Brain pericyte (primary cell): ENCODE data around the gene SCEL.
"Not testable (repeated sequence)": the region's sequence is repeated elsewhere in the genome, so short reads cannot be mapped to it uniquely, and the experiment has no call there.

ENCODE experiments used
- DNase-seq: peaks from one replicate; pipeline ENCODE4 v3.0.0-alpha.2; 2012; ENCODE audit warnings: low read depth, low spot score

Gene SCEL

GRCh38 chr13:77555246-77555645 lies 19.7 kb downstream of the SCEL start:
- DNase-seq: no peak

- DNase-seq: no peak
Measured at GRCh38 chr13:77558016-77558415, 22.5 kb downstream of the SCEL start.

- no peak for DNase-seq
Measured at GRCh38 chr13:77563111-77563510, 27.6 kb downstream of the SCEL start.

- no peak for DNase-seq
Measured at GRCh38 chr13:77565635-77566034, 30.1 kb downstream of the SCEL start.

GRCh38 chr13:77571956-77572355 lies 36.5 kb downstream of the SCEL start:
- no peak for DNase-seq

- DNase-seq: no peak
Measured at GRCh38 chr13:77574096-77574495, 38.6 kb downstream of the SCEL start.

GRCh38 chr13:77579959-77580358 lies 44.5 kb downstream of the SCEL start:
- DNase-seq: no peak

GRCh38 chr13:77580748-77581147 lies 45.2 kb downstream of the SCEL start:
- DNase-seq: no peak

GRCh38 chr13:77583581-77583980 lies 48.1 kb downstream of the SCEL start:
- no peak for DNase-seq

- DNase-seq: no peak
Measured at GRCh38 chr13:77584106-77584505, 48.6 kb downstream of the SCEL start.

GRCh38 chr13:77595166-77595810 lies 59.8 kb downstream of the SCEL start:
- DNase-seq: no peak

- DNase-seq: no peak
Measured at GRCh38 chr13:77596777-77597176, 61.3 kb downstream of the SCEL start.

- DNase-seq: no peak
Measured at GRCh38 chr13:77599351-77599750, 63.8 kb downstream of the SCEL start.

GRCh38 chr13:77600701-77601100 lies 65.2 kb downstream of the SCEL start:
- DNase-seq: no peak

GRCh38 chr13:77611068-77611467 lies 75.6 kb downstream of the SCEL start:
- no peak for DNase-seq

- DNase-seq: no peak
Measured at GRCh38 chr13:77616027-77616426, 80.5 kb downstream of the SCEL start.

GRCh38 chr13:77619655-77620054 lies 84.1 kb downstream of the SCEL start:
- no peak for DNase-seq

GRCh38 chr13:77620138-77620537 lies 84.6 kb downstream of the SCEL start:
- no peak for DNase-seq

- no peak for DNase-seq
Measured at GRCh38 chr13:77623806-77624205, 88.3 kb downstream of the SCEL start.

GRCh38 chr13:77628170-77628569 lies 92.7 kb downstream of the SCEL start:
- no peak for DNase-seq

- DNase-seq: no peak
Measured at GRCh38 chr13:77637588-77637987, 102.1 kb downstream of the SCEL start.

GRCh38 chr13:77650409-77650808 lies 114.9 kb downstream of the SCEL start:
- DNase-seq: no peak

GRCh38 chr13:77653301-77653700 lies 117.8 kb downstream of the SCEL start:
- no peak for DNase-seq

GRCh38 chr13:77660016-77660415 lies 124.5 kb downstream of the SCEL start:
- not testable (repeated sequence) for DNase-seq
